G401.6 (cell line): Measurements from ENCODE around the gene OGA.

Experiments used
- FAIRE-seq: peaks from 2 replicates; lab custom pipeline; 2012; peaks lifted over from hg19 to GRCh38; lab: Jason Lieb, UNC

OGA gene

GRCh38 chr10:101758858-101759257 is 59.4 kb downstream of the OGA start:
- FAIRE-seq: no peak

- FAIRE-seq: no peak
These were observed 66.0 kb downstream of the OGA start for GRCh38 chr10:101752241-101752640.

- FAIRE-seq: peak; percentile 96
These were observed 68.9 kb downstream of the OGA start for GRCh38 chr10:101749047-101750016.

GRCh38 chr10:101748496-101748895 is 69.7 kb downstream of the OGA start:
- FAIRE-seq: no peak

GRCh38 chr10:101745074-101745696 is 73.1 kb downstream of the OGA start:
- no peak for FAIRE-seq

- no peak for FAIRE-seq
These were observed 74.0 kb downstream of the OGA start for GRCh38 chr10:101744267-101744666.

- FAIRE-seq: no peak
These were observed 76.3 kb downstream of the OGA start for GRCh38 chr10:101741938-101742337.

GRCh38 chr10:101736666-101737065 is 81.6 kb downstream of the OGA start:
- no peak for FAIRE-seq
